Measurements from ENCODE around the gene CCRL2.
"Not testable (repeated sequence)": the region's sequence is repeated elsewhere in the genome, so short reads cannot be mapped to it uniquely, and the experiment has no call there.

CCRL2 gene

DNA sequence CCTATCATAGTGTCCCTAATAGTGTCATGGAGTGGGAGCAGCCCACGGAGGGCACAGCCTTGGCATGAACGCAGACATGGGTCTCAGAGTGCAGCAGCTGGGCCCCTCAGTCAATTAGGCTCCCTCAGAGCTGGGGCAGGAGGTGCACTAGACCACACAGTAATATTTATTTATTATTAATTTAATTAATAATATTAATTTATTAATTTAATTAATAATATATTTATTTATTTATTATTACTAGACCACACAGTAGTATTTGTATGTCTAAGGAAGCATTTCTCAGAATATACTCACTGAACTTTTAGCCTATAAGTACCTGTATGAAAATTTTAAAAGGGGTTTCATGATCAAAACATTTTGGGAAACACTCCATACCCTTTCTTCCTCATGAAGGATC, 5.5 kb upstream of the CCRL2 start:
- FAIRE-seq: no peak

GRCh38 chr3:46402902-46403301, 4.2 kb upstream of the CCRL2 start:
- DNase-seq (ENCODE audit: insufficient read length, low spot score); FAIRE-seq: not testable (repeated sequence)

More for the DNA sequence above, 5.5 kb upstream of the CCRL2 start:
- no peak for DNase-seq (ENCODE audit: insufficient read length, low spot score)

DNA sequence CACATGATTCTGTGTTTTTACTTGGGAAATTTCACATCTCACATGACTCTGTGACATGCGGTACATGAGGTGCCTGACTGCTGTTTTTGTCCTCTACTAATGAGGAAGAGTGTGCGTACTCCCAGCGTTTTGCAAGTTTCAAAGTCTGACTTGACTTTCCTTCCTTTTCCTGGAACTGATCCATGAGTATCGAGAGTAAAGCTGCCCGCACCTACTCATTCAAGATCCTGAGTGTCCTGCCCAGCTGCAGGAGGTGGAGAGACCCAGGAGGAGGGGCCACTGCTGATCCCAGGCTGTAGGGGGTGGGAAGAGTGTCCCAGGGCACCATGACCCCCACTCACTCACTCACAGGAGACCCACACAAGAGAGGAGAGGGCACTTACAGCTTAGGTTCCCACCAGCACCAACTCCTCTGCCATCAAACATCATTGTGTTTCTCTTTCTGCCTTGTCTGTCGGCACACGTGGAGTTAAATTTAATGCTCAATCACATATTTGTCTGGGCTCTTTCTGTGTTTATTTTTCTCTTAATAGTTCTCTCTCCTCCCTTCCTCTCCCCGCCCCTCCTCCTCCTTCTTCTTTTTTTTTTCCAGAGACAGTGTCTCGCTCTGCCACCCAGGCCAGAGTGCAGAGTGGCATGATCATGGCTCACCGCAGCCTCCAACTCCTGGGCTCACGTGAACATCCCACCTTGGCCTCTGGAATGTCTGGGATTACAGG, 1.6 kb upstream of the CCRL2 start:
- FAIRE-seq (no peak), DNase-seq (ENCODE audit: insufficient read length, low spot score) (no peak)

- FAIRE-seq (no peak), DNase-seq (ENCODE audit: insufficient read length, low spot score) (no peak)
Measured at GRCh38 chr3:46406443-46406787, 644 bp upstream of the CCRL2 start.

- FAIRE-seq: no peak
- DNase-seq (ENCODE audit: insufficient read length, low spot score): no peak
Measured at GRCh38 chr3:46407970-46408369, 911 bp downstream of the CCRL2 start.

DNA sequence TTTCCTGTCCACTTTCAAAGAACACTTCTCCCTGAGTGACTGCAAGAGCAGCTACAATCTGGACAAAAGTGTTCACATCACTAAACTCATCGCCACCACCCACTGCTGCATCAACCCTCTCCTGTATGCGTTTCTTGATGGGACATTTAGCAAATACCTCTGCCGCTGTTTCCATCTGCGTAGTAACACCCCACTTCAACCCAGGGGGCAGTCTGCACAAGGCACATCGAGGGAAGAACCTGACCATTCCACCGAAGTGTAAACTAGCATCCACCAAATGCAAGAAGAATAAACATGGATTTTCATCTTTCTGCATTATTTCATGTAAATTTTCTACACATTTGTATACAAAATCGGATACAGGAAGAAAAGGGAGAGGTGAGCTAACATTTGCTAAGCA, 1.8 kb downstream of the CCRL2 start:
- DNase-seq (ENCODE audit: insufficient read length, low spot score): no peak

DNA sequence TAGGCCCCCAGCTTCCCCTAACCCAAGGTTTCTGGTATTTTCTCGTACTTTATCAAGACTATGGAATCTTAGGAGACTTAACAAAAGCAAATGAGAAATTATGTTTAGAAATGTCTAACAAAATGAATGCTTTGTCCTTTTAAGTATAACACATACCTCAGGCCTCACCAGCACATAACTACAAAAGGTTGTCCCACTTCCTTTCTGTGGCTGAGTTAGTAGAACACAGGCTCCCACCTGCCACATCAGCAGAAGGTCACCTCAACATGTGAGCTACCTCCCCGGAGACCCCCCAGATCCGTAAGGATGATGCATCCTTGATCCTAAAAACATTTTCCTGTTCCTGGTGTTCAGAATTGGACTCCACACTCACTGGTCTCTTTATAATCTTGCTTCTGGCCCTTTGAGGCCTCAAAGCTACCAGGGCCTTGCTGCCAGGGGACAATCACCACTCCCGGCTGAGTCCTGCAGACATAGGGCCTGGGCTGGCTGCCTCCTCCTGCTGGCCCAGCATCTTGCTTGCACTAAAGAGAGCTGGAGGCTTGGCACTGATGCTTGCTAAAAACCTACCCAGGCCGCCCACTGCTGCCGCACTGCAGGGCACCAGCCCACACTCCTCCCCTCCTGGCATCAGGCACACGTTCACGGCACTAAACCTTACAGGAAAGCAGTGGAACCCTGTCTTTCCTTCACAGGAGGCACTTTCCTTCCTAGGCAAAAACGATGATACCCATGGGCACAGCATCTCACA, 2.9 kb downstream of the CCRL2 start:
- DNase-seq (ENCODE audit: insufficient read length, low spot score): no peak
- no peak for FAIRE-seq

More for the DNA sequence above, 1.8 kb downstream of the CCRL2 start:
- FAIRE-seq: no peak

- FAIRE-seq: no peak
- no peak for DNase-seq (ENCODE audit: insufficient read length, low spot score)
Measured at GRCh38 chr3:46410669-46411068, 3.6 kb downstream of the CCRL2 start.

DNA sequence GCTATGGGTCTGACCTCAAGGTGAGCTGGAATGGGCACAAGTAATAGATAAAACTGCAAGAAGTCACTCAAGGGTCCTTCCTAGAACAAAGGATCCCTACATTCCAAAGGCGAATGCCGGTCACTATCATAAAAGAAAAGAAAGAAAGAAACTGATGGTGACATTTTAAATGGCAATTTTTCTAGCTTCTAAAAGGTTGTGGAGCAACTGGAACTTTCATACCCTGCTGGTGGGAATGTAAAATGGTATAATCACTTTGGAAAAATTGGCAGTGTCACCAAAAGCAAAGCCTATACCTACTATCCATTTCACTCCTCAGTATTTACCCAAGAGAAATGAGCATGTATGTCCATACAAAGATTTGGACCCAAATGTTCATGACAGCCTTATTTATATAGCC, 4.2 kb downstream of the CCRL2 start:
- DNase-seq (ENCODE audit: insufficient read length, low spot score) (no peak), FAIRE-seq (no peak)

DNA sequence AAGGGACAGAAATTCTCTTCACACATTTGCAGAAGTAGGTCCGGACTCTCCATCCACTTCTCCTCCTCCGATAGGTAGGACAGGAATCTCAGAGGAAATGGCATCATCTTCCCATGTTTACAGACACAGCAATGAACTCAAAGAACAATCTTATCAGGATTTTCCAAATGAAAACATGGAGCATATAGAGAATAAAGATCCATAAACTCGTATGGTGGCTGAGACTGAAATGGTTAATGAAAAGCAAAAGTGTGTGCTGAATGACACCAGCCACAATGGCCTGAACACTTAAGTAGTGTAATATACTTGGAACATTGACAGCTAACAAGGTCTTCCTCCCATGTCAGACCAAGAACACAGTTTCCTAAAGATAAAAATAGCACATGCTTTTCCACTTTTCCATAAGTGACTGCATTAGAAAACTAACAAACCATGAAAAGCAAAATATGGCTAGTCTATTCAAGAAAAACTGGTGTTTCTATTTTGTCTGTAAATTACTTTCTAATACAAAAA, 5.8 kb downstream of the CCRL2 start:
- no peak for FAIRE-seq
- DNase-seq (ENCODE audit: insufficient read length, low spot score): no peak

GRCh38 chr3:46413951-46414350, 6.9 kb downstream of the CCRL2 start:
- DNase-seq (ENCODE audit: insufficient read length, low spot score): no peak
- no peak for FAIRE-seq

DNA sequence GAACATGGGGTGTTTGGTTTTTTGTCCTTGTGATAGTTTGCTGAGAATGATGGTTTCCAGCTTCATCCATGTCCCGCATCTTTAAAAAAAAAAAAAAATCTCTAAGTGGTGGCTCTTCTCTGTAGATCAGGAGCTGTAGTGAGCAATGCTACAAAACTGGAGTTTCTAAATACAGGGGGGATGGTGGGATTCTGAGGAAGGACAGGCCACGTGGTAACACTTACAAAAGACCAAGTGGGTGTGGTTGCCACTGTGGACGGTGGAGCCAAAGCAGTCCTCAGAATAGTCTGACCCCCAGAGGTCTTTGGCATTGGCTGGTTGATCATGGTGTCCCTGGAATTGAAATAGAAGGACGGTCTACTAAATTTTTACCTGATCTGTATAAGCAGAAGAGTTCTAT, 7.7 kb downstream of the CCRL2 start:
- DNase-seq (ENCODE audit: insufficient read length, low spot score): no peak
- FAIRE-seq: no peak

DNA sequence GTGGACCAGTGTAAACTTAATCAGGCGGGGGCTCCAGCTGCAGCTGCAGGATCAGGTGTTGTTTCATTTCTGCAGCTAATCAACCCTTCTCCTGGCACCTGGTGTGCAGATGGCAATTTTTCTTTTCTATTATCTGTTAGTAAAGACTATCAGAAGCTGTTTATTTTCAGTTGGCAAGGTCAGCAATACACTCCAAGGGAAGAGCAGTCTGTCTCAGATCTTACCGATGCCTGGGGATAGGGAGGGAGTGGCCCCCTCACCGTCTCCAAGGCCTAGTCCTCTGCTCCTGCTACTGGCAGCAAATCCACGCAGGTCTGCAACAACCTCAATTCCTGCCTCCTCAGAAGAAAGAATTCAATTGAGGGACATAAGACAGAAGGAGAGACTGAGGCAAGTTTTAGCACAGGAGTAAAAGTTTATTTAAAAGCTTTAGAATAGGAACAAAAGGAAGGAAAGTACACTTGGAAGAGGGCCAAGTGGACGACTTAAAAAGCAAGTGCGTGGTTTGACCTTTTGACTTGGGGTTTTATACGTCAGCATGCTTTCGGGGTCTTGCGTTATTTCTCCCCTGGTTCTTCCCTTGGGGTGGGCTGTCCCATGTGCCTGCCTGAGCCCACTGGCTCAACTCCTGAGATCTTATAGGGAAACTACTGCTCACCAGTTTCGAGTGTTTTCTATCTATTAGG, 9.2 kb downstream of the CCRL2 start:
- DNase-seq (ENCODE audit: insufficient read length, low spot score) (no peak), FAIRE-seq (no peak)

GRCh38 chr3:46416811-46417510, 9.9 kb downstream of the CCRL2 start:
- FAIRE-seq: no peak
- DNase-seq (ENCODE audit: insufficient read length, low spot score): no peak

DNA sequence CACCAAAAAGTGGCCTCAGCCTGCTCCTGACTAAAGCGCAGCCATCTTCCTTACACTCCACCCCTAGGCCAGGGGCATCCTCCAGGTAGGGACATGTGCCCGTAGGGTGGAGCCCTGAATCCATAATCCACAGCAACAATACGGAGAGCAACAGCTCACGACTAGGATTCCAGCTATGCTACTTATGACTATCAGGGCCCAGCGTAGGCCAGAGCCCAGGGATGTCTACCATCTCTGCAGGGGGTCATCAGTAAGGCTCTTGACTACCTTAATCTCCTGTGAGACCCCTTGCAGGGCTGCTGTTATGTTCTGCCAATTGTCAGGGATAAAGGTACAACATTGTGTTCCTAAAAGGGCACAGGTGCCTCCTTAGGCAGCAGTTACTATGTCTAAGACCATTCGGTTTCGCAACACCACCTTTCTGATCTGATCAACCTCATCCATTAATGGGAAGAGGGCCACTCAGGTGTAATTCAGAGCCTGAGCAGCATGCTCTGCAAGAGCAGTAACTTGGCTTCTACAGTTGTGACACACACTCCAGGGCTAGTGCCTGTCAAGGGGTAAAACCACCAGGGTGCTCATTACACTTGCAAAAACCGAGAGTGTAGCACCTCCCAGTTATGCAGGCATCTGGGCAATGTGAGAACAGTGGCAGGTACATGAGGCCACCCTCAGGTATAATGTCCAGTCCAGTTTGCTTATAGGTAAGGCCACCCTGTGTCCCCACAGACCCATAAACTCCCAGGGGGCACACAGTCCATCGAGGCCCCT, 11.0 kb downstream of the CCRL2 start:
- DNase-seq (ENCODE audit: insufficient read length, low spot score) (no peak), FAIRE-seq (no peak)

DNA sequence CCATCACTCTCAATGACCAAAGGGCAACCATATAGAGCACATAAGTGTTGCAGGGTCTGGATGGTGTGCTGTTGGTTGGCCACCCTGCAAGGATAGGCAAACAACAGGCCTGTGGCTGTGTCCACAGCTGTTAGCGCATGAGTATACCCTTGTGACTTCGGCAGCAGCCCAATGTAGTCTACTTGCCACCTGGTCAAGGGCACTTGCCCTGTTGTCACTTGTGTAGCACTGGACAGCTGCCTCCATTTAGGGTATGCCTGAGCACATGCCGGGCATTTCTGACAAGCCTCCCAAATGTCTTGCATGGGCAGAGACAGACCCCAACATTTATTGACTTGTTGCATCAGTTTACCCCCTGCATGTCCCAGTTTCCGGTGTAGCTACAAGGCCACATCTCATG, 12.8 kb downstream of the CCRL2 start:
- DNase-seq (ENCODE audit: insufficient read length, low spot score) (no peak), FAIRE-seq (no peak)

GRCh38 chr3:46420931-46421330, 13.9 kb downstream of the CCRL2 start:
- no peak for DNase-seq (ENCODE audit: insufficient read length, low spot score)
- FAIRE-seq: no peak

DNA sequence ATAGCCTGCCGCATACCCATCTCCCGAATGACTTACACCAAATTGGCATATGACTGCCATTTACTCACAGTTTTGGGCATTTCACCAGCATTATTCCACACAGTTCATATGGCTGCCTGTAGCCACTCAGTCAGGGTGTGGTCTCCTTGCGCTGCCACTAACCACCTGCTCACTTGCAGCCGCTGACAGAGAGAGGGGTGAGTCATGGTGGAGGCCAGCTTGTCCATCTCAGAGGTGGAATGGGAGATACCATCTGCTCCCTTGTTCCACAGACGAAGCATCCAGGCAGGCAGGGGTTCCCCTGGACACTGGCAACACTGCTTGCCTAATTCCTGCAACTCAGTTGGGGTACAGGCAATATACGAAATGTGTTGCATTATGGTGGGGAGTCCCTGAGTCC, 15.6 kb downstream of the CCRL2 start:
- FAIRE-seq: no peak

GRCh38 chr3:46423588-46423987, 16.5 kb downstream of the CCRL2 start:
- DNase-seq (ENCODE audit: insufficient read length, low spot score) (no peak), FAIRE-seq (no peak)

More for the DNA sequence above, 15.6 kb downstream of the CCRL2 start:
- DNase-seq (ENCODE audit: insufficient read length, low spot score): no peak

- not testable (repeated sequence) for DNase-seq (ENCODE audit: insufficient read length, low spot score); FAIRE-seq
Measured at GRCh38 chr3:46426476-46426875, 19.4 kb downstream of the CCRL2 start.
